Endometrium (tissue), 2 donors: ENCODE measurements around the gene C15orf62.

Experiments
- FAIRE-seq: peaks from 2 replicates; lab custom pipeline; 2012; peaks lifted over from hg19 to GRCh38; lab: Jason Lieb, UNC
- donor health status: control.
- donor health status: control.

The C15orf62 gene

GRCh38 chr15:40815042-40815698, 45.4 kb downstream of the C15orf62 start:
- FAIRE-seq: no peak

- no peak for FAIRE-seq
Measured at GRCh38 chr15:40819048-40819447, 49.3 kb downstream of the C15orf62 start.

- no peak for FAIRE-seq
Measured at GRCh38 chr15:40821195-40821594, 51.4 kb downstream of the C15orf62 start.
